OCI-LY3 (cell line): ENCODE data around the gene RNF175.

Experiments used
- H2AFZ ChIP-seq: fragments of 200-600, 300-600 bp; shearing (Covaris generic); 2 replicates; pipeline ENCODE4 v1.6.0; 2014; ENCODE audit warnings: antibody characterized with exemption, low read depth, low read length
- H3K27ac ChIP-seq: fragments of 200-600, 300-600 bp; sonication (generic); 2 replicates; pipeline ENCODE4 v1.5.1; 2014; ENCODE audit warnings: mild to moderate bottlenecking, low read length, moderate library complexity, mixed read lengths
- H3K27me3 ChIP-seq: fragments of 200-600, 300-600 bp; sonication (generic); 2 replicates; pipeline ENCODE4 v1.6.1; 2014; ENCODE audit warnings: low read depth, low read length, mixed read lengths
- H3K36me3 ChIP-seq: fragments of 200-600, 300-600 bp; sonication (generic); replicated peaks from 2 replicates; pipeline ENCODE3; 2014; ENCODE audit warnings: low read depth, low read length, mixed read lengths
- H3K4me1 ChIP-seq: fragments of 300-600, 200-600 bp; sonication (generic); 2 replicates; pipeline ENCODE4 v1.6.1; 2014; ENCODE audit warnings: low read length, mixed read lengths
- H3K4me2 ChIP-seq: fragments of 200-600, 300-600 bp; sonication (generic); 2 replicates; pipeline ENCODE4 v1.6.1; 2014; ENCODE audit warnings: low read length, mixed read lengths
- H3K4me3 ChIP-seq: fragments of 300-600, 200-600 bp; sonication (generic); 2 replicates; pipeline ENCODE4 v1.5.1; 2014; ENCODE audit warnings: antibody characterized with exemption, mild to moderate bottlenecking, low read length, moderate library complexity
- H3K79me2 ChIP-seq: fragments of 300-600, 200-600 bp; shearing (Covaris generic); 2 replicates; pipeline ENCODE4 v1.6.1; 2014; ENCODE audit warnings: mild to moderate bottlenecking, low read length, mixed read lengths
- H3K9ac ChIP-seq: fragments of 300-600, 200-600 bp; shearing (Covaris generic); 2 replicates; pipeline ENCODE4 v1.6.0; 2014; ENCODE audit warnings: mild to moderate bottlenecking, low read length, moderate library complexity
- H3K9me3 ChIP-seq: fragments of 200-600, 300-600 bp; shearing (Covaris generic); 2 replicates; pipeline ENCODE4 v1.6.1; 2014; ENCODE audit warnings: low read length, mixed read lengths; ENCODE audit not compliant: insufficient read depth
- H4K20me1 ChIP-seq: fragments of 200-600, 300-600 bp; sonication (generic); 2 replicates; pipeline ENCODE4 v1.6.1; 2016; ENCODE audit warnings: low read length, mixed read lengths; ENCODE audit not compliant: insufficient read depth
- EZH2phosphoT487 ChIP-seq: fragments of 200-600 bp; shearing (Covaris generic); IDR thresholded peaks from 2 replicates; pipeline ENCODE4 v1.6.1; 2018; ENCODE audit warnings: antibody characterized with exemption, mixed run types, low read depth
- TF ChIP-seq, protein P1 (sequence below): fragments of 200-600, 300-600 bp; sonication (generic); IDR thresholded peaks from 2 replicates; pipeline ENCODE4 v1.5.1; 2014; ENCODE audit warnings: antibody characterized with exemption, low read length, low read depth

Gene RNF175

GRCh38 chr4:153782581-153782980 lies 22.8 kb upstream of the RNF175 start:
- Histone ChIP-seq H3K79me2 (no peaks in the 10 kb centered on the region), H3K27ac (no peak overlapping the region), H3K9me3 (no peaks in the 10 kb centered on the region), H2AFZ (no peak overlapping the region), H3K4me3 (no peak overlapping the region), H3K4me2 (no peak overlapping the region), H4K20me1 (no peaks in the 10 kb centered on the region), H3K9ac (no peak overlapping the region), H3K27me3 (0 out of 2 replicates have a peak, but pooled peaks cover 5% of the 10 kb centered on the region), H3K36me3 (no peaks in the 10 kb centered on the region), H3K4me1 (peaks cover 18% of the 10 kb centered on the region)
- TF ChIP-seq, protein P1, sequence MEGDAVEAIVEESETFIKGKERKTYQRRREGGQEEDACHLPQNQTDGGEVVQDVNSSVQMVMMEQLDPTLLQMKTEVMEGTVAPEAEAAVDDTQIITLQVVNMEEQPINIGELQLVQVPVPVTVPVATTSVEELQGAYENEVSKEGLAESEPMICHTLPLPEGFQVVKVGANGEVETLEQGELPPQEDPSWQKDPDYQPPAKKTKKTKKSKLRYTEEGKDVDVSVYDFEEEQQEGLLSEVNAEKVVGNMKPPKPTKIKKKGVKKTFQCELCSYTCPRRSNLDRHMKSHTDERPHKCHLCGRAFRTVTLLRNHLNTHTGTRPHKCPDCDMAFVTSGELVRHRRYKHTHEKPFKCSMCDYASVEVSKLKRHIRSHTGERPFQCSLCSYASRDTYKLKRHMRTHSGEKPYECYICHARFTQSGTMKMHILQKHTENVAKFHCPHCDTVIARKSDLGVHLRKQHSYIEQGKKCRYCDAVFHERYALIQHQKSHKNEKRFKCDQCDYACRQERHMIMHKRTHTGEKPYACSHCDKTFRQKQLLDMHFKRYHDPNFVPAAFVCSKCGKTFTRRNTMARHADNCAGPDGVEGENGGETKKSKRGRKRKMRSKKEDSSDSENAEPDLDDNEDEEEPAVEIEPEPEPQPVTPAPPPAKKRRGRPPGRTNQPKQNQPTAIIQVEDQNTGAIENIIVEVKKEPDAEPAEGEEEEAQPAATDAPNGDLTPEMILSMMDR, result no peak
- TF ChIP-seq EZH2phosphoT487, result no peak

DNA sequence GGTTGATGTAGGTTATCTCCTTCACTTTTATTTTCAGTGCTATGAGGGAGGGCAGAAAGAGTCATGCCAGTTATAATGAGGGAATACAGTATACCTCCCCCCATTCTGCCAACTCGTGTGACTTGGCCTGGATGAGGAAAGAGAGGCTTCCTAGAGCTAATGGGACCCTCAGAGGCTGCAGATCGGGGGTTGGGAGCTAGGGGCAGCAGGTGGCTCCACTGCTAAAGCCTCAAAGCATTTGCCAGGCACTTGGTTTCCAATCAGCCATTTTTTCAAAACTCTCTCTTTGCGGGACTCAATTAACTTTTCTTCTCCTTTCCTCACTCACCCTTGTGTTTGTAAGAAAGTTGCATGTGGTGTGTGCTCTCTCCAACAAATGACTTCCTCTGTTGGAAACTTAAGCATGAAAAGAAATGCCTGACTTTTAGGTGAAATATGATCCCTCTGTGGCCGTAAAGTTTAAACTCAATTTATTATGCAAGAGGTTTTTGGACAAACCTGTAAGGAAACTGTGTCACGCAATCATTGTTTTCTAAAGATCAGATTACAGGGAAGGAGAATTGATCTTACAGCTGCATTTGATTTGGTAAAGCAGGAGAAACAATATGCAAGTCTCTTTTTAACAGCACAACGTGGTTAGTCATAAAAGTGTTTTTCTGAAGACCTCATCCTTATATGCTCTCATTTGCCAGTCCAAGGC lies 22.0 kb upstream of the RNF175 start:
- H3K36me3 ChIP-seq, result no peaks in the 10 kb centered on the region
- H3K9me3 ChIP-seq, result no peaks in the 10 kb centered on the region
- H4K20me1 ChIP-seq, result no peaks in the 10 kb centered on the region
- no peak overlapping the region for H3K9ac ChIP-seq
- no peak overlapping the region for H3K4me3 ChIP-seq
- 0 out of 2 replicates have a peak, but pooled peaks cover 5% of the 10 kb centered on the region for H3K27me3 ChIP-seq
- H3K4me1 ChIP-seq, result peaks cover 18% of the 10 kb centered on the region
- no peak overlapping the region for H3K27ac ChIP-seq
- no peak overlapping the region for H2AFZ ChIP-seq
- no peak overlapping the region for H3K4me2 ChIP-seq
- no peaks in the 10 kb centered on the region for H3K79me2 ChIP-seq
- TF ChIP-seq, protein P1, result no peak; the same call in 1 of the 2 replicates
- TF ChIP-seq EZH2phosphoT487, result no peak

DNA sequence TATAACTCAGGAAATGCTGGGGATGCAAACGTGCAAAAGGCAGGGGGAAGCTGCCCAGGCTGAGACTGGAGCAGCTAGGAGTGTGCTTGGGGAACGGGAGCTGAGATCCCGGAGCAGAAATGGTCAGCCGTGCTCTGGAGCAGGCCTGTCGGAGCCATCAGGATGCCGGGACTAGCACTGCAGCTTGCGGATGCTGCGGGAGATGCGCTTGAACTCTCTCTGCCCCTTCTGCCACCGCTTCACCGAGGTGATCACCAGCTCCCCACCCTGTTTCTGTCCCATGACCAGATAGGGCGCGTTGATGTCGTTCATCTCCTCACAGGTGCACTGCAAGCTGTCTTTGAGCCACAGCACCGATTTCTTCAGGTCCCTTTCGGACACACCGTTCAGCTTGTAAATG lies 21.5 kb upstream of the RNF175 start:
- Histone ChIP-seq H3K4me2 (peak overlapping the region; percentile 31; the same call in 1 of the 2 replicates), H3K79me2 (no peaks in the 10 kb centered on the region), H2AFZ (no peak overlapping the region), H3K4me1 (peaks cover 18% of the 10 kb centered on the region), H3K4me3 (no peak overlapping the region), H3K27me3 (0 out of 2 replicates have a peak, but pooled peaks cover 5% of the 10 kb centered on the region), H3K27ac (no peak overlapping the region), H3K9ac (no peak overlapping the region), H3K36me3 (no peaks in the 10 kb centered on the region), H4K20me1 (no peaks in the 10 kb centered on the region), H3K9me3 (no peaks in the 10 kb centered on the region)
- no peak for TF ChIP-seq EZH2phosphoT487
- TF ChIP-seq, protein P1, result no peak

DNA sequence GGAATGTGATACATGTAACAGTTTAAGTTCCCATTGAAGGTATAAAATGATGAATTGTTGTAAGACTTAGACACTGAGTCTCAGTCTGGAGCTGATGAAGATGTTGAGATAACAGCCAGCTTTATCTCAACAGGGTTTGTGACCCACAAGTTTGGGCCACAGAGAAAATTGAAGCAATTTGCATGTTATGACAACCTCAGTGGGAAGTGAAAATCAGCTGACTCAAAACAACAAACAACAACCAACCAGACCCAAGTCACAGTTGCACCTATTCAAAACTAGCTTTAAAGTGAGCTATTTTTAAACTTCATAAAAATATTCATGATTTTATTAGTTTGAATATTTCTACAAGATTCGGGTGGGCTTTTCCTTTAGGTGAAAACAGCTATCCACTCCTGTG lies 21.1 kb upstream of the RNF175 start:
- peaks cover 18% of the 10 kb centered on the region for H3K4me1 ChIP-seq
- H3K79me2 ChIP-seq, result no peaks in the 10 kb centered on the region
- H3K4me3 ChIP-seq, result no peak overlapping the region
- TF ChIP-seq, protein P1, result no peak
- TF ChIP-seq EZH2phosphoT487, result no peak
- no peak overlapping the region for H3K27ac ChIP-seq
- no peaks in the 10 kb centered on the region for H3K9me3 ChIP-seq
- H3K9ac ChIP-seq, result no peak overlapping the region
- H4K20me1 ChIP-seq, result no peaks in the 10 kb centered on the region
- H3K36me3 ChIP-seq, result no peaks in the 10 kb centered on the region
- H3K27me3 ChIP-seq, result 0 out of 2 replicates have a peak, but pooled peaks cover 5% of the 10 kb centered on the region
- H2AFZ ChIP-seq, result no peak overlapping the region
- H3K4me2 ChIP-seq, result peak overlapping the region; percentile 31
